CD1c-positive myeloid dendritic cell (primary cell): ENCODE results near the gene RHOT2.

ENCODE experiments used
- DNase-seq: peaks from one replicate; pipeline ENCODE4 v3.0.0-alpha.2; 2016; ENCODE audit errors: extremely low spot score

RHOT2 gene

GRCh38 chr16:715477-716199 lies 47.7 kb downstream of the RHOT2 start:
- peak; percentile 19 for DNase-seq

GRCh38 chr16:716200-716568 lies 48.3 kb downstream of the RHOT2 start:
- no peak for DNase-seq

GRCh38 chr16:716768-717325 lies 48.9 kb downstream of the RHOT2 start:
- no peak for DNase-seq

GRCh38 chr16:717450-718245 lies 49.7 kb downstream of the RHOT2 start:
- no peak for DNase-seq

GRCh38 chr16:718389-718788 lies 50.5 kb downstream of the RHOT2 start:
- DNase-seq: no peak

- no peak for DNase-seq
Measured at GRCh38 chr16:718922-719321, 51.0 kb downstream of the RHOT2 start.

GRCh38 chr16:719815-720446 lies 52.0 kb downstream of the RHOT2 start:
- DNase-seq: no peak

GRCh38 chr16:720447-720989 lies 52.6 kb downstream of the RHOT2 start:
- peak; percentile 45 for DNase-seq

GRCh38 chr16:720990-721764 lies 53.2 kb downstream of the RHOT2 start, which contains the start of gene ANTKMT:
TSS of gene ANTKMT (plus strand) at chr16:721146. CDS start at chr16:721275, 129 bp downstream.
- DNase-seq: peak; percentile 76

GRCh38 chr16:721765-722540 lies 54.0 kb downstream of the RHOT2 start:
- no peak for DNase-seq

GRCh38 chr16:722835-723633 lies 55.1 kb downstream of the RHOT2 start:
- DNase-seq: no peak

- DNase-seq: no peak
Measured at GRCh38 chr16:723695-724094, 55.8 kb downstream of the RHOT2 start.
